ENCODE data around the gene CBFA2T2. TPM values are rescaled to one million over a fixed set of nuclear protein-coding genes. Genes with fewer than 3 reads are reported as not detected.

The CBFA2T2 gene
- total RNA-seq, 1 donor from 2014 or later = 84.1 TPM

DNA sequence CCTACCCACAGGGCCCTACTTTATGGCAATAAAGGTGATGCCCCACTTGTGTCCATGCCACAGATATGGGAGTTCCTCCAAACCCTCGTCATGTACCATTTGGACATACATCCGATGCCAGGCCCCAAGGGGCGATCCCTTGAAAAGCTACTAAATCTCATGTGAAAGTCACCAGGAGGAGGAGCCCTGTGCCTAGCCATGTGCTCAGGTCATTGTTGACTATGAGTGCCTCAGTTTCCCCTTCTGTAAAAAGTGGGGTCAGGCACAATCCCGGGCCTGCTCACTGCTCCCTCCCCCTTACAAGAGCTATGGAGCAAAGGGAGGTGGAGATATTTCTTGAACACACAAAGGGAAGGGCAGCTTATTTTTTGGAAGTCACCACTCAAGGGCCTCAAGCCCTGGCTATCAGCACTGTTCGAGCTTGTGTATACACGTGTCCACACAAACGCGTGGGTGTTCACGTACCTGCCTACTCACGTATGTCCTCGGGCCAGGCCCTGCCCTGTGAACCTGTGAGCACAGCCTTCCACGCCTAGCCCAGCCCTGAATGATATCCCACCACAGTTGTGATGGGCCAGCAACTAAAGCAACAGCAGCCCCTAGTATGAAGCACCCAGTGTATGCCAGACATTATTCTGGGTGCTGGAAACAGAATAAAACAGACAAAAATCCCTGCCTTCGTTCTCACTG, 178.7 kb downstream of the CBFA2T2 start:
- no peak for DNase-seq
- H3K4me3 Mint-ChIP-seq (ENCODE audit: unreplicated experiment) = no peak overlapping the region
- H3K4me1 Mint-ChIP-seq (ENCODE audit: low read depth, unreplicated experiment) = peaks cover 35% of the 10 kb centered on the region
- H3K27me3 Mint-ChIP-seq (ENCODE audit: unreplicated experiment) = peaks cover 6% of the 10 kb centered on the region
- peaks cover 20% of the 10 kb centered on the region for H3K9me3 Mint-ChIP-seq (ENCODE audit: unreplicated experiment)
- TF ChIP-seq, protein P1, sequence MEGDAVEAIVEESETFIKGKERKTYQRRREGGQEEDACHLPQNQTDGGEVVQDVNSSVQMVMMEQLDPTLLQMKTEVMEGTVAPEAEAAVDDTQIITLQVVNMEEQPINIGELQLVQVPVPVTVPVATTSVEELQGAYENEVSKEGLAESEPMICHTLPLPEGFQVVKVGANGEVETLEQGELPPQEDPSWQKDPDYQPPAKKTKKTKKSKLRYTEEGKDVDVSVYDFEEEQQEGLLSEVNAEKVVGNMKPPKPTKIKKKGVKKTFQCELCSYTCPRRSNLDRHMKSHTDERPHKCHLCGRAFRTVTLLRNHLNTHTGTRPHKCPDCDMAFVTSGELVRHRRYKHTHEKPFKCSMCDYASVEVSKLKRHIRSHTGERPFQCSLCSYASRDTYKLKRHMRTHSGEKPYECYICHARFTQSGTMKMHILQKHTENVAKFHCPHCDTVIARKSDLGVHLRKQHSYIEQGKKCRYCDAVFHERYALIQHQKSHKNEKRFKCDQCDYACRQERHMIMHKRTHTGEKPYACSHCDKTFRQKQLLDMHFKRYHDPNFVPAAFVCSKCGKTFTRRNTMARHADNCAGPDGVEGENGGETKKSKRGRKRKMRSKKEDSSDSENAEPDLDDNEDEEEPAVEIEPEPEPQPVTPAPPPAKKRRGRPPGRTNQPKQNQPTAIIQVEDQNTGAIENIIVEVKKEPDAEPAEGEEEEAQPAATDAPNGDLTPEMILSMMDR (IDR thresholded peaks at IDR 0.05; ENCODE audit: partially characterized antibody, unreplicated experiment) = no peak
- no peaks in the 10 kb centered on the region for H3K36me3 Mint-ChIP-seq (ENCODE audit: unreplicated experiment)
- peak overlapping the region; percentile 43 for H3K27ac Mint-ChIP-seq (ENCODE audit: unreplicated experiment)

DNA sequence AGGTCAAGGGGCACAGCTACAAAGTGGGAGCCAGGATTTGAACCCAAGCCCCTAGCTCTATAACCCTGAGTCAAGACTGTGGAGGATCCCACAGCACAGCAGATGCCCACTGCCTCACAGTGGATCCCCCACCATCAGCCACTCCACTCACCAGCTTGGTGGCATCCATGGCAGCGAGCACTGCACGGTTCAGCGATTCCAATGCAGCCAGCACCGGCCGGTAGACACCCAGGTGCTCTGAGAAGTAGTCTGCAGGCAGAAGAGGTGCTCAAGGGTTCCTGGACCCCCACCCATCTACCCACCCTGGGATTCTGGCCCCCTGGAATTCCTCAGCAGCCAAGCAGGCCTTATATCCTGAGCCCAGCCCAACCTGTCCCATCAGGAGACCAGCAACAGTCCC, 179.3 kb downstream of the CBFA2T2 start:
- TF ChIP-seq, protein P1 (IDR thresholded peaks at IDR 0.05; ENCODE audit: partially characterized antibody, unreplicated experiment) = no peak
- Mint-ChIP-seq H3K9me3 (ENCODE audit: unreplicated experiment) (peaks cover 20% of the 10 kb centered on the region), H3K27me3 (ENCODE audit: unreplicated experiment) (peaks cover 6% of the 10 kb centered on the region), H3K27ac (ENCODE audit: unreplicated experiment) (no peak overlapping the region), H3K36me3 (ENCODE audit: unreplicated experiment) (no peaks in the 10 kb centered on the region), H3K4me1 (ENCODE audit: low read depth, unreplicated experiment) (peaks cover 34% of the 10 kb centered on the region), H3K4me3 (ENCODE audit: unreplicated experiment) (no peak overlapping the region)
- no peak for DNase-seq

DNA sequence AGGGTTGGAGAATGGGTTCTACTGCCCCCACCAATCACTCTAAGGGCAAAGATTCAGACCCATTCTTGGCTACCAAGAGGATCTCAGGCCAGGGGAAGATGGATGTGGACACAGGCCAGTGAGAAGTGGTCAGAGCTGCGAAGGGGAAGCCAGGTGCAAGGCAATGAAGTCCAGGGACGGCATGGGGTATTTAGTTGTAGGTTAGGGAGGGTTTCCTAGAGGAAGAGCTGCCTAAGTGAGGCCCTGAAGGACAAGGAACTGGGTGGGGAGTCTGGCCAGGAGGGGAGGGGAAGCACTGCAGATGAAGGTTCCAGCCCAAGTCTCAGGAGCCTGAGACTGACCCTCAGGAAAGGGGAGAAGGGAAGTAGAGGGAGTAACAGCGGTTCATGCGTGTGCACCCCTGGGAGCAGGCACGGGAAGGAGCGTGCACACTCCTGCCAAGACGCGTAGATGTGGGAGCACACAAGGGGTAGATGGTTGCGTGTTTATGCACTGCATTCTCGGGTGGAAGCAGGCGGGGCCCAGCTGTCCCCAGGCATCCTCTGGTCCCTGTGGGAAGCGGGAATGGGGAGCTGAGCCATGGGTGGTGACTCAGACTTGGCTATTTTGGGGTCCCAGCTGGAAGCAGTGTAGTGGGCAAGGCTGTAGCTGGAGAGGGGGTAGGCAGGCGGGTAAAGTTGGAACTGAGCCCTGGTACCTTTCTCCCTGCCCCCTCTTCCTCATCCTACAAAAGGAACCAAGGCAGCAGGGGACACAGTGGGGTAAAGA, 180.2 kb downstream of the CBFA2T2 start:
- Mint-ChIP-seq H3K27ac (ENCODE audit: unreplicated experiment) (peak overlapping the region; percentile 59), H3K9me3 (ENCODE audit: unreplicated experiment) (peaks cover 17% of the 10 kb centered on the region), H3K4me3 (ENCODE audit: unreplicated experiment) (peak overlapping the region; percentile 27), H3K36me3 (ENCODE audit: unreplicated experiment) (no peaks in the 10 kb centered on the region), H3K4me1 (ENCODE audit: low read depth, unreplicated experiment) (peaks cover 29% of the 10 kb centered on the region), H3K27me3 (ENCODE audit: unreplicated experiment) (peaks cover 9% of the 10 kb centered on the region)
- DNase-seq = no peak
- TF ChIP-seq, protein P1 (IDR thresholded peaks at IDR 0.05; ENCODE audit: partially characterized antibody, unreplicated experiment) = no peak

DNA sequence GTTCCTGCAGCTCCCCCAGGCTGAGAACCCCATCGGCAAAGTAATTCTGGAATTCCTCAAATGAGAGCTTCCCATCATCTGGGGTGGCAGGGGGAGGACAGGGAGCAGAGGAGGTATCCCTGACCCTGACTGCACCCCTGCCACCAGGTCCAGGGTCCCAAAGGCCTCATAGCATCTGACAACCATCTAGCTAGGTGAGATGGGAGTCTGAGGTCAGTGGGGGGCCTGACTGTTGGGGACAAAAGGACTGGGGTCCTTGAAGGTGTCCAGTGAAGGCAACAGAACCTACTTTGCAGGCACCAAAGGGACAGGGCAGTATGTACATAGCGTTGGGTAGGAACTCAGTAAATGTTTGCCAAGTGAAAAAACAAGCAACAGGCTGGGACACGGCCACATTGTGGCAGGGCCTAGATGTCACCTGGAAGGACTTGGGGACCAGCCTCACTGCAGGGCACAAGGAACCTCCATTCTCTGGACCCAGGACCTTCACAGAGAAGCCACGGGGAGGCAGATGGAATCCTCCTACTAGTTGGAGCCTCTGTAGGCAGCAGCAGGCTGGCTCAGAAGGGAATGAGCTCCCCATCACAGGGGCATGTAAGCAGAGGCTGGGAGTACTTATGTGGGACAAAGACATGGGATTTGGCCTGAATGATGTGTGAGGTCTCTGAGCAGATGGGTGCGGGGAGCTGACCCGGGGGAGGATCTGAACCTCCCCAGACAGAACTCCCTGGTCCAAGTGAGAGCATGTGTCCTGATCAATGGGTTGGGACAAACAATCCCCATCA, 181.0 kb downstream of the CBFA2T2 start:
- TF ChIP-seq, protein P1 (IDR thresholded peaks at IDR 0.05; ENCODE audit: partially characterized antibody, unreplicated experiment) = no peak
- H3K9me3 Mint-ChIP-seq (ENCODE audit: unreplicated experiment) = peaks cover 14% of the 10 kb centered on the region
- peak overlapping the region; percentile 69 for H3K4me3 Mint-ChIP-seq (ENCODE audit: unreplicated experiment)
- peaks cover 35% of the 10 kb centered on the region for H3K4me1 Mint-ChIP-seq (ENCODE audit: low read depth, unreplicated experiment)
- no peak for DNase-seq
- peak overlapping the region; percentile 64 for H3K27ac Mint-ChIP-seq (ENCODE audit: unreplicated experiment)
- H3K36me3 Mint-ChIP-seq (ENCODE audit: unreplicated experiment) = no peaks in the 10 kb centered on the region
- peaks cover 13% of the 10 kb centered on the region for H3K27me3 Mint-ChIP-seq (ENCODE audit: unreplicated experiment)
